22Rv1 (cell line): ENCODE data around the gene LSM5.

Experiments used
- H3K27ac ChIP-seq: fragments of 450-650 bp; 2 replicates; pipeline ENCODE4 v1.5.1; 2017
- ZFX ChIP-seq: fragments of 450-650 bp; IDR thresholded peaks from 2 replicates; pipeline ENCODE4 v1.6.1; 2017; ENCODE audit warnings: antibody characterized with exemption, borderline replicate concordance
- TF ChIP-seq, protein P1 (sequence below): fragments of 450-650 bp; IDR thresholded peaks from 2 replicates; pipeline ENCODE4 v1.5.1; 2017; ENCODE audit warnings: mild to moderate bottlenecking

LSM5 gene

DNA sequence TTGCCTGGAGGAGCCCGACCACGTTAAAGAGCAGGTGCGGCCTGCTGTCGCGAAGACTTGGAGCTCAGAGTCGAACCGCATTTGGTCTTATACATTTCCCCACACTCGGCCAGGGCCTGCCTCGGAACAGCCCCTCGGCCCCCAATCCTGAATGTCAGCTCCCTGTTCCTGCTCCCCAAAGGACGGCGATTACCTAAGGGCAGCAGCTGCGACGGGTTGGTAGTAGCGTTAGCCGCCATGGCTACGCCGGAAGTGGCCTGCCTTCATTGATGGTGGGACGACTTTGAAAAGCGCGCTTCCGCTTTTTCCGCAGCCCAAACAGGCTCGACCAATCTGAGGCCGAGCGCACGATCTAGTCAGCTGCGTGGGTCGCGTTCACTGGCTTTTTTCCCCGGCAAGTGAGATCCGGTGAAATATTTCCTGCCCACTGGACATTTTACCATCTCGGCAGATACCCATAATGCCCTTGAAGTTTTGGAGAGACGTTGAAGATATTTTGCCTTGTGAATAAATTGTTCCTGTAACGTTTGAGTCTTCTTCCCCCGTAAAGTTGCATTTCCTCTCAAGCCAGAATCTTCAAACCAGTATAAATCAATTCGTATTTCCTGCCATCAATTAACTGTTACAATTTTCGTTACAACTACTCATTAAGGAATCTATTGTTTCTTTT is at the start of gene LSM5:
Gene LSM5 (minus strand): TSS at position 254 of the 670 bp plus-strand sequence. CDS start 15 bp downstream, at position 239.
- peak within 1 kb of the TSS; percentile 91 for H3K27ac ChIP-seq

DNA sequence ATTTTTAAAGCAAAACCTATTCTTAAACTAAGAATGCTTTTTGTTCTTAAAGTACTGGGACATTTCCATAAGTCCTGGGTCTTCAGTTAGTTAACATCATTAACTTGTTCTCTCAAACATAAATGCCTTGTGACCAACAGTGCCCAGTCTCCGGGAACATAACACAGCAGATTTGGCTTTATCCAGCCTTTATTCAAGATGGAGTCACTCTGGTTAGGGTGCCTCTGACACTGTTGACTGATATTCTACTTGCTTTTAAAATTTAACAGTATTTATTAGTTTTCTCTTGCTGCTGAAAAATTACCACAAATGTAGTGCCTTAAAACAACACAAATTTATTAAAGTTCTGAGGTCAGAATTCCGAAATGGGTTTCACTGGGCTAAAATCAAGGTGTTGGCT is 49.2 kb upstream of the LSM5 start:
- no peak overlapping the region for H3K27ac ChIP-seq

More for the DNA sequence above, at the start of gene LSM5:
- TF ChIP-seq, protein P1, sequence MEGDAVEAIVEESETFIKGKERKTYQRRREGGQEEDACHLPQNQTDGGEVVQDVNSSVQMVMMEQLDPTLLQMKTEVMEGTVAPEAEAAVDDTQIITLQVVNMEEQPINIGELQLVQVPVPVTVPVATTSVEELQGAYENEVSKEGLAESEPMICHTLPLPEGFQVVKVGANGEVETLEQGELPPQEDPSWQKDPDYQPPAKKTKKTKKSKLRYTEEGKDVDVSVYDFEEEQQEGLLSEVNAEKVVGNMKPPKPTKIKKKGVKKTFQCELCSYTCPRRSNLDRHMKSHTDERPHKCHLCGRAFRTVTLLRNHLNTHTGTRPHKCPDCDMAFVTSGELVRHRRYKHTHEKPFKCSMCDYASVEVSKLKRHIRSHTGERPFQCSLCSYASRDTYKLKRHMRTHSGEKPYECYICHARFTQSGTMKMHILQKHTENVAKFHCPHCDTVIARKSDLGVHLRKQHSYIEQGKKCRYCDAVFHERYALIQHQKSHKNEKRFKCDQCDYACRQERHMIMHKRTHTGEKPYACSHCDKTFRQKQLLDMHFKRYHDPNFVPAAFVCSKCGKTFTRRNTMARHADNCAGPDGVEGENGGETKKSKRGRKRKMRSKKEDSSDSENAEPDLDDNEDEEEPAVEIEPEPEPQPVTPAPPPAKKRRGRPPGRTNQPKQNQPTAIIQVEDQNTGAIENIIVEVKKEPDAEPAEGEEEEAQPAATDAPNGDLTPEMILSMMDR, result no peak
- TF ChIP-seq ZFX, result no peak

DNA sequence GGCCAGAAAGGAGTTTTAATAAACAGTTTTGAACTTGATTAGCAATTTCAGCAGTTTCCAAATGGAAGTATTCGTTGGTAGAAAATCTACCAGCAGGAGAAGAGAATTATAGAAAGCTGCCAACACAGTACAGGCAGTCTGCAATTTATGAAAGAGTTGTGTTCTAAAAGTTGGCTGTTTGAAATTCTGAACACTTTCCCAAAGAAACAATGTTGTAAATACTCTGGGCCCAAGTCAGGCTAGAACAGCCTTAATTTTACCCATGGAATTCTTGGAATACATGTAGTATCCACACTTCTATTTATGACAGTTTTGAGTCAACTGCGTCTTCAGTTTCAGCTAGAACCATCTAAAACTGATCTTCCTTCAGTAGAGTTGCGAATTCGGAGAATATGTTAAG is 47.6 kb upstream of the LSM5 start:
- H3K27ac ChIP-seq, result no peak overlapping the region
- TF ChIP-seq ZFX, result no peak
- TF ChIP-seq, protein P1, result no peak

More for the DNA sequence above, 49.2 kb upstream of the LSM5 start:
- TF ChIP-seq ZFX, result no peak
- TF ChIP-seq, protein P1, result no peak

DNA sequence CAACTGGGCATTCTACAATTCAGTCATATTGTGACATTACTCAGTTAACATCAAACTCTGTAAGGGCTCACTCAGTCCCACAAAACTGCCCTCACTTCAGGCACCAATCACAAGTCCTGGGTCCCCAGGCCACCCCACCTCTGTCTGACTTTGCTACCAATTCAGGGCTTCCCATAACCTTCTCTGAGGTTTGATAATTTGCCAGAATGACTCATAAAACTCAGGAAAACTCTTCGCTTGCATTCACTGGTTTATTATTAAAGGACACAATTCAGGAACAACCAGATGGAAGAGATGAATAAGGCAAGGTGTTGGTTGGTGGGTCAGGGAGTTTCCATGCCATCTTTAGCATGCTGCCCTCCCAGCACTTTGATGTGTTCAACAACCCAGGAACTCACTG is 46.4 kb upstream of the LSM5 start:
- H3K27ac ChIP-seq, result no peak overlapping the region

DNA sequence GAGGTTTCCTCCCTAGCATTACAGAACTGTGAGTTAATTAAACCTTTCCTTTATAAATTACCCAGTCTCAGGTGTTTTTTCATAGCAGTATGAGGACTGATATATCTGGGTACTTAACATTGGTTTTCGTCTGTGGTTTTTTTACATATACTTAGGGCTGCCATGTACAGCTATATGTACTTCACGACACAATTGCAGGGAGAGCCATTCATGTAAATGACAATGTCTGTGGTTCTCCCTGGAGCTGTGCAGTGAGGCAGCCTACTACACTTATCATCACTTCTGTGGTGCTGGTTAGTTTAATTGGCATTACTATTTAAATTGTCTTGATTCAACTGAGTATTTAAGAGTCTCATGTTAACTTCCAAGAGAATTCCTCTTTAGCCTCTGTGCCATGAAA is 45.8 kb upstream of the LSM5 start:
- no peak overlapping the region for H3K27ac ChIP-seq
- no peak for TF ChIP-seq ZFX
- TF ChIP-seq, protein P1, result no peak

More for the DNA sequence above, 46.4 kb upstream of the LSM5 start:
- TF ChIP-seq ZFX, result no peak
- TF ChIP-seq, protein P1, result no peak

DNA sequence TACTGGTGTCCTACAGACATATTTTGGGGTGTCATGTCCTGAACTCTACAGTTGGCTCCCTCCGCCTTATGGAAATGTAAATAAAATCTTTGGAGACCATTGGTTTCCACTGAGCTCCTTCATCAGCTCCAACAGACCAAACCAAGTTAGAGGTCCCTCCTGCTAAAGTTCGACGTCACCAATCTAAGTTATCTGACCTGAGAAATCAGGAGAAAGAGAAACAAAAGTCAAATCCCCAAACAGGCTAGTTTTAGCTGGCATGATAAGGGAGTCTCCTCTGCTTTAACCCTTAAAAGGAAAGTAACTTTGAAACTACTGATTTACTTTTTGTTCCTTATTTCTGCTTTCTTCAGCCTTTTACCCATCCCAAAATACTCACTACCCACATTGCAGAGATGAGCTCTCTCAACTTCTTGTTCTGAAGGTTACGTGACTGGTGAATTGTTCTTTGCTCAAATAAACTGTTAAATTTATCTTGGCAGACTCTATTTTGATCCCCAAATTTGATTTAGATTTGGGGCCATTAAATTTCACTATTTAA is 45.1 kb upstream of the LSM5 start:
- TF ChIP-seq, protein P1, result no peak
- H3K27ac ChIP-seq, result no peak overlapping the region

DNA sequence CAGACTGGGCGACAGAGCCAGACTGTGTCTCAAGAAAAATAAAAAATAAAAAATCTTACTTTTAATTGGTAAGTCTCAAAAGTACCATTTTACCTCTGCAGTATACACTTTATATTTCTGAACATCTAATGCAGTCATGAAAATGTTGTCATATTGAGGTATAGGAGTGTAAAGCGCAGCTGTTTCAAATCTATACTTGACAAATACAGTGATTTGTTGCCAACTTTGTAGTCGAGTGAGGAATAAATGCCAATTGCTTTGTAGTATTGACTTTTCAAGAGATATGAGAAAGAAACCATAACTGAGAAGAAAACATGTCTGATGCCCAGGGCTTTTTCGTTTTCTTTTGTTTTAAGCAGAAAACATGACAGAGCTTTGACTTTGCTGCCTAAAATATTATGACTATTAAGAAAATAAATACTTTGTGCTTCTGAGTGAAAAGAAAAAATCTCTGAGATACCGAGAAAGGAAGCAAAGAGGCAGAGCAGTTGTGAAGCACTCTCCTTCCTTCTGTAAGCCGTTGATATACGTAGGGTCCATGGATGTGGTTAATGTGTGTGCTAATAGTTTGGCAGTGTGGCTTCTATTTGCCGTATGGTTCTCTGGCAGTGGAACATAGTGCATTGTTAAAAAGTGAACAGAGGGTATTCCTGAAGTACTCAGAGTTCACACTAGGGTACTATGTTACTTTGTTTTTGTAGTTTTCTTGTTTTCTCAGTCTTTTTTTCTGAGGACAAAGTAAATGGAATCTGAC is 43.3 kb upstream of the LSM5 start:
- TF ChIP-seq, protein P1, result no peak
- TF ChIP-seq ZFX, result no peak
- no peak overlapping the region for H3K27ac ChIP-seq
